HCT116 (cell line): Measurements from ENCODE around the gene CLDN17. TPM values are rescaled to one million over a fixed set of nuclear protein-coding genes. Genes with fewer than 3 reads are reported as not detected.

ENCODE experiments used
- ATAC-seq: fragments of 200-7000 bp; cut with Tn5 transposase; 2 replicates; pipeline ENCODE4 v1.9.1; 2020; ENCODE audit warnings: mild to moderate bottlenecking, moderate library complexity
- BruUV-seq: library from RNA; stranded (reverse); fragments of 400-500 nt; replicated peaks from 2 replicates; lab custom pipeline; 2021; lab: Mats Ljungman, UMichigan
- CTCF ChIA-PET: fragments of 300-600 bp; sonication (Branson Sonifier 250); formaldehyde crosslinking; loops from one replicate; lab custom pipeline; 2021; ENCODE audit warnings: antibody characterized with exemption; lab: Charles Lee
- POLR2A ChIA-PET: fragments of 300-600, 350-600 bp; sonication (Branson Sonifier 250); formaldehyde crosslinking; loops from one replicate; lab custom pipeline; 2021; ENCODE audit warnings: antibody characterized with exemption; lab: Charles Lee
- RAD21 ChIA-PET, 2 experiments: fragments of 300-600 bp; sonication (Branson Sonifier 250); formaldehyde crosslinking; loops; one replicate each; lab custom pipeline; 2023; ENCODE audit warnings: low total read pairs in 2 of 2; ENCODE audit not compliant: uncharacterized antibody in 2 of 2, unreplicated experiment in 2 of 2, low non-redundant PET in 1 of 2; lab: Charles Lee
- DNase-seq: peaks from one replicate; pipeline ENCODE4 v3.0.0-alpha.2; 2010; ENCODE audit warnings: low read depth, low spot score
- H2AFZ ChIP-seq: fragments of 200-600 bp; shearing (Covaris generic), sonication (generic); 2 replicates; pipeline ENCODE4 v1.6.1; 2017; ENCODE audit warnings: low read depth, mixed run types, mixed read lengths, antibody characterized with exemption, low read length; ENCODE audit not compliant: poor library complexity, severe bottlenecking
- H3K27ac ChIP-seq: 2 replicates; pipeline ENCODE4 v1.5.1; 2012; ENCODE audit warnings: low read depth, low read length
- H3K27me3 ChIP-seq: fragments of 200-600 bp; sonication (generic); 2 replicates; pipeline ENCODE4 v1.6.1; 2016; ENCODE audit warnings: mixed run types, low read length, mixed read lengths; ENCODE audit not compliant: insufficient read depth
- H3K36me3 ChIP-seq, 2 experiments: fragments of 200-500 bp in 1 of 2; fragments of 200-600 bp in 1 of 2; sonication (Bioruptor generic) in 1 of 2; sonication (generic) in 1 of 2; 2 replicates each; pipeline versions ENCODE4 v1.5.1 to v1.6.1; 2014 to 2016; ENCODE audit warnings: low read length in 2 of 2, inconsistent platforms in 1 of 2, mixed read lengths in 1 of 2, mixed run types in 1 of 2; ENCODE audit not compliant: insufficient read depth in 2 of 2, control insufficient read depth in 1 of 2
- H3K4me1 ChIP-seq, 2 experiments: fragments of 200-600 bp in 1 of 2; sonication (generic) in 1 of 2; 2 replicates each; pipeline versions ENCODE4 v1.5.1 to v1.6.1; 2012 to 2017; ENCODE audit warnings: low read length in 2 of 2, inconsistent platforms in 1 of 2, mild to moderate bottlenecking in 1 of 2, mixed read lengths in 1 of 2, mixed run types in 1 of 2, moderate library complexity in 1 of 2; ENCODE audit not compliant: insufficient read depth in 2 of 2, control insufficient read depth in 1 of 2
- H3K4me2 ChIP-seq: fragments of 200-600 bp; sonication (generic); 2 replicates; pipeline ENCODE4 v1.6.1; 2017; ENCODE audit warnings: mixed run types, low read length, mixed read lengths
- H3K4me3 ChIP-seq, 2 experiments: fragments of 200-600 bp in 1 of 2; sonication (generic) in 1 of 2; replicated peaks in 1 of 2; 2 replicates each; pipeline ENCODE4 v1.5.1; 2011 to 2016; ENCODE audit warnings: low read length in 2 of 2, control low read depth in 1 of 2, low read depth in 1 of 2, mild to moderate bottlenecking in 1 of 2, mixed read lengths in 1 of 2, mixed run types in 1 of 2
- H3K79me2 ChIP-seq: fragments of 200-600 bp; sonication (generic); 2 replicates; pipeline ENCODE4 v1.6.1; 2017; ENCODE audit warnings: mild to moderate bottlenecking, mixed run types, low read length, moderate library complexity, mixed read lengths; ENCODE audit not compliant: insufficient read depth
- H3K9ac ChIP-seq: fragments of 200-600 bp; sonication (generic); 2 replicates; pipeline ENCODE4 v1.6.1; 2016; ENCODE audit warnings: low read length, mixed read lengths
- H3K9me2 ChIP-seq: fragments of 200-600 bp; sonication (generic), shearing (Covaris generic); 2 replicates; pipeline ENCODE4 v1.6.1; 2017; ENCODE audit warnings: mixed run types, mild to moderate bottlenecking, moderate library complexity; ENCODE audit not compliant: insufficient read depth
- H3K9me3 ChIP-seq, 2 experiments: fragments of 200-500 bp in 1 of 2; fragments of 200-600 bp in 1 of 2; sonication (Bioruptor generic) in 1 of 2; sonication (generic) in 1 of 2; 2 replicates each; pipeline ENCODE4 v1.6.1; 2014 to 2017; ENCODE audit warnings: low read length in 2 of 2, mixed read lengths in 2 of 2, inconsistent platforms in 1 of 2, low read depth in 1 of 2, mild to moderate bottlenecking in 1 of 2, mixed run types in 1 of 2, moderate library complexity in 1 of 2; ENCODE audit not compliant: control insufficient read depth in 1 of 2, insufficient read depth in 1 of 2
- H4K20me1 ChIP-seq: fragments of 200-600 bp; sonication (generic), shearing (Covaris generic); 2 replicates; pipeline ENCODE4 v1.6.1; 2017; ENCODE audit warnings: mixed run types, mild to moderate bottlenecking, moderate library complexity; ENCODE audit not compliant: insufficient read depth
- ATF3 ChIP-seq: IDR thresholded peaks from 2 replicates; pipeline ENCODE4 v1.6.1; 2012
- CBX3 ChIP-seq: IDR thresholded peaks from 2 replicates; pipeline ENCODE4 v1.6.1; 2012; ENCODE audit warnings: low read depth
- CEBPB ChIP-seq: IDR thresholded peaks from 2 replicates; pipeline ENCODE4 v1.6.1; 2012; ENCODE audit warnings: low read depth
- CTCF ChIP-seq, 3 experiments: fragments of 200-600 bp in 1 of 3; sonication (generic) in 1 of 3; IDR thresholded peaks in 2 of 3; conservative IDR thresholded peaks in 1 of 3; 2 replicates each; pipeline ENCODE4 v1.5.1; 2012 to 2017; ENCODE audit warnings: low read depth in 2 of 3, low read length in 2 of 3, antibody characterized with exemption in 1 of 3, borderline replicate concordance in 1 of 3, control low read depth in 1 of 3, mild to moderate bottlenecking in 1 of 3, mixed read lengths in 1 of 3, mixed run types in 1 of 3, moderate library complexity in 1 of 3; ENCODE audit not compliant: insufficient read depth in 1 of 3
- EGR1 ChIP-seq: IDR thresholded peaks from 2 replicates; pipeline ENCODE4 v1.6.1; 2012; ENCODE audit warnings: low read depth
- EZH2 ChIP-seq: fragments of 200-600 bp; sonication (generic); IDR thresholded peaks from 2 replicates; pipeline ENCODE4 v1.6.1; 2017; ENCODE audit warnings: antibody characterized with exemption, mixed run types
- FOSL1 ChIP-seq: IDR thresholded peaks from 2 replicates; pipeline ENCODE4 v1.6.1; 2012; ENCODE audit warnings: low read depth
- MAX ChIP-seq: IDR thresholded peaks from 2 replicates; pipeline ENCODE4 v1.6.1; 2012
- POLR2A ChIP-seq: IDR thresholded peaks from 2 replicates; pipeline ENCODE4 v1.7.0; 2011; ENCODE audit warnings: borderline replicate concordance; ENCODE audit not compliant: insufficient read depth, insufficient read length; ENCODE audit errors: extremely low read depth
- POLR2AphosphoS5 ChIP-seq: IDR thresholded peaks from 2 replicates; pipeline ENCODE4 v1.6.1; 2011; ENCODE audit warnings: mild to moderate bottlenecking, low read depth, low read length, moderate library complexity
- RAD21 ChIP-seq: IDR thresholded peaks from 2 replicates; pipeline ENCODE4 v1.6.1; 2012; ENCODE audit warnings: low read depth, mild to moderate bottlenecking
- TCF7L2 ChIP-seq: IDR thresholded peaks from 2 replicates; pipeline ENCODE4 v1.7.0; 2011; ENCODE audit warnings: borderline replicate concordance, inconsistent platforms; ENCODE audit not compliant: insufficient read depth, insufficient read length; ENCODE audit errors: extremely low read depth
- ZBTB33 ChIP-seq: IDR thresholded peaks from 2 replicates; pipeline ENCODE4 v1.6.1; 2011; ENCODE audit warnings: mild to moderate bottlenecking, low read length, moderate library complexity; ENCODE audit not compliant: insufficient replicate concordance; ENCODE audit errors: extremely low read depth
- intact Hi-C: fragments of 100-400 bp; cut with micrococcal nuclease; formaldehyde crosslinking; loops from 2 replicates; pipeline ENCODE4 v1.10.0; 2022
- total RNA-seq: library from RNA; stranded (reverse); gene quantifications from one replicate; pipeline ENCODE4 v1.2.1, GENCODE V29; 2021; ENCODE audit not compliant: unreplicated experiment

Gene CLDN17
- total RNA-seq, 1 experiment from 2014 or later, result not detected

GRCh38 chr21:30148906-30149305, 17.7 kb downstream of the CLDN17 start:
- BruUV-seq, result no TSS peak
- no peak overlapping the region for H2AFZ ChIP-seq

More at GRCh38 chr21:30148906-30149305, 17.7 kb downstream of the CLDN17 start:
- CTCF ChIA-PET, result no interaction called here
- Histone ChIP-seq H4K20me1 (no peaks in the 10 kb centered on the region), H3K9ac (no peak overlapping the region)
- no peak for TF ChIP-seq ATF3
- TF ChIP-seq CEBPB, result no peak
- TF ChIP-seq POLR2A, result no peak
- TF ChIP-seq EGR1, result no peak
- no peak for TF ChIP-seq TCF7L2
- no peak for TF ChIP-seq EZH2
- TF ChIP-seq MAX, result no peak
- TF ChIP-seq POLR2AphosphoS5, result no peak
- TF ChIP-seq RAD21, result no peak
- no peak for TF ChIP-seq CTCF (IDR thresholded peaks at IDR 0.05 in 2 of 3, conservative IDR thresholded peaks at IDR 0.05 in 1 of 3; ENCODE audit: borderline replicate concordance in 1 of 3, insufficient read depth in 1 of 3, low read depth in 2 of 3, low read length in 2 of 3)
- TF ChIP-seq FOSL1, result no peak
- no peak for TF ChIP-seq ZBTB33
- no peak for TF ChIP-seq CBX3
- TF ChIP-seq, all 23 proteins: peak for 0
- no peak overlapping the region for H3K27ac ChIP-seq
- no peak for DNase-seq
- H3K79me2 ChIP-seq, result no peaks in the 10 kb centered on the region
- peaks cover 8 to 18% of the 10 kb centered on the region in 2 experiments; a peak in 2 of 4 replicates for H3K9me3 ChIP-seq
- no peak overlapping the region for H3K4me3 ChIP-seq
- ATAC-seq, result no peak
- no peak overlapping the region for H3K4me2 ChIP-seq
- ChIA-PET RAD21 (no interaction called here), POLR2A (no interaction called here)
- no peaks in the 10 kb centered on the region for H3K27me3 ChIP-seq
- intact Hi-C loops, result no loop called here
- H3K4me1 ChIP-seq, result no peaks in the 10 kb centered on the region
- no peaks in the 10 kb centered on the region for H3K9me2 ChIP-seq
- no peaks in the 10 kb centered on the region for H3K36me3 ChIP-seq
